GM21515 (cell line): ENCODE measurements around the gene ACYP2.

Experiments
- ATAC-seq: cut with Tn5 transposase; IDR thresholded peaks from one replicate; pipeline ENCODE4 v1.9.1; 2021; ENCODE audit not compliant: unreplicated experiment

Gene ACYP2

GRCh38 chr2:54149638-54150441, 34.4 kb downstream of the ACYP2 start:
- ATAC-seq = no peak

GRCh38 chr2:54158311-54158710, 42.9 kb downstream of the ACYP2 start:
- ATAC-seq = no peak

DNA sequence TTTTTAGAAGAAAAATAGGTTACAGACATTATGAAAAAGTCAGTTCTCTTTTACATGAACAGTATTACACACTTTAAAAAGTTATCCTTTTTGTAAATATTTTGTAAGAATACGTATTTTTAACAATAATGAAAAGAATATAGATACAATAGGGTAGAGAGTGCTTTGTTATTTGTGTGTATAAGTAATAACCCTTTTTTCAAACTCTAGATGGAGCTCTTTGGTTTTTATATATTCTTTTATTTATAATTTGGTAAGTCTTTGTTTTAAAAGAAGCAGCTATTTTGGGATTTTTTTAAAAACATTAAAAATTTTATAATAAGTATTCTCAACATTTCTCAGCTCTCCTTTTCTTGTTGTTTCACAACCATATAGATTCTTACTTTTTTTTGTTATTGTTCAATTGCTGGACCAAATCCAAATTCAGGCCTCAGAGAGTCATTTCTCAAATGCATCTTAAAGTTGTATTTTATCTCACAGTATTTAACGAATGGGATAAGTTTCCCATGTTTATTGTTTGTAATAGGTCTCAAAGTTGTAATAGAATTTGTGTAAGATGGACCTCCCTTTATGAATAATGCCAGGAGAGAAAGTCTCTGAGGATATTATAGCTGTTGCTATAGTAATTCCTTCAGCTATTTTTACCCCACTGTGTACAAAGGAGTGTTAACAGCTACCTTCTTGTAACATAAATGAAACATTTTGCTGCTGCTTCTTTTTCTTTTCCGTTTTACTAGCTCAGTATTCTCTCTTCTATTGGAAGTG, 46.4 kb downstream of the ACYP2 start:
- no peak for ATAC-seq

DNA sequence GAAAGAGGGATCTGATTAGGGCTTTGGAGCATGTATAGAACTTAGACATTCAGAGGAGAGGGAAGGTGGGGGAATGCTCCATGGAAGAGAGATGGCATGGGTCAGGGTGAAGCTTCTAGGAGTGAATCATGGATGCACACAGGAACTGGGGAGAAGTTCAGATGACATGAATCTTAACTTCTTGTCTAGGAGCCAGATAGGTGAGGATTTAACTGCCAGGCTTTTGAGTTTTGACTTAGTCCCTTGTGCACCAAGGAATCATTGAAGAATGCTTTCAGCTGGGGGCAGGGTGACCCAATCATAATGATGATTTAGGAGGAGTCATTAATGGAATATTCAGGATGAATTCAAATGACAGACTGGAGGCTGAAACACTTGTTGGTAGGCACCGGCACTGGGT, 48.7 kb downstream of the ACYP2 start:
- no peak for ATAC-seq

- ATAC-seq = no peak
Measured at GRCh38 chr2:54166121-54166773, 50.8 kb downstream of the ACYP2 start.

DNA sequence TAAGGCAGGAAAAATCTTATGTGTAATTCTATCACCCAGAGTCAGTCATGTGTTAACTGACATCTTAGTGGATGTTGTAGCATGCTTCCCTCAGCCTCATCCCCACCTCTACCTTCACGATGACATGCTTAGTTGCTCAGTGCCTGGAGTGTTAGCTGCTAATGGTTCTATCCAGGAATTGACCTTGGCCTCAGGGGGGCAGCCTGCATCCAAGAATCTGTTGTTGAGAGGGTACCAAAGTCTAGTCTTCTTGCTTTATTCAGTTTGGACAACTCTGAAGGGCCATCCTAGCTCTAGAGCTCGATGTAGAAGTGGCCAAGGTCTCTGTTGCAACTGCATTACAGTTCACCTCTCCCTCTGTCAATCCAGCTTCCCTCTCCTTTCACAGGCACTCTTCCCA, 61.2 kb downstream of the ACYP2 start:
- no peak for ATAC-seq

- ATAC-seq = no peak
Measured at GRCh38 chr2:54183281-54183680, 67.9 kb downstream of the ACYP2 start.

- ATAC-seq = no peak
Measured at GRCh38 chr2:54183972-54184371, 68.6 kb downstream of the ACYP2 start.

GRCh38 chr2:54185105-54185504, 69.7 kb downstream of the ACYP2 start:
- no peak for ATAC-seq

DNA sequence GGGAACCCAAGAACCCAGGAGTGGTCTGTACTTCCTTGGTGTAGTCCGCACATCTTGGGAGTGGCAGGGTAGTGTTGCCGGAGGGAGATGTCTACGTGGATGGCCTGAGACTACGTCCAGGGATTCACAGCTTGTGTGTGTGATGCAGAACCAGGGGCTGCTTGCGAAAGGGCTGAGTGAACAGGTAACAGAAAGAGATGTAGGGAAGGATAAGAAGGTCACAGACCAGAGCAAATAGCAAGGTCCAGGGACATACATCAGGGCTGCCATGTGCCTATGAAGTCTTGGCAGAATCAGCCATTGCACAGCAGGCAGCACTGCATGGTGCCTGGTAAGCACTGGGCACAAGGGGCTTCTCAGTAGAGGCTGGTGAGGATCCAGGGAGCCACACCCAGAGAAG, 71.9 kb downstream of the ACYP2 start:
- no peak for ATAC-seq

DNA sequence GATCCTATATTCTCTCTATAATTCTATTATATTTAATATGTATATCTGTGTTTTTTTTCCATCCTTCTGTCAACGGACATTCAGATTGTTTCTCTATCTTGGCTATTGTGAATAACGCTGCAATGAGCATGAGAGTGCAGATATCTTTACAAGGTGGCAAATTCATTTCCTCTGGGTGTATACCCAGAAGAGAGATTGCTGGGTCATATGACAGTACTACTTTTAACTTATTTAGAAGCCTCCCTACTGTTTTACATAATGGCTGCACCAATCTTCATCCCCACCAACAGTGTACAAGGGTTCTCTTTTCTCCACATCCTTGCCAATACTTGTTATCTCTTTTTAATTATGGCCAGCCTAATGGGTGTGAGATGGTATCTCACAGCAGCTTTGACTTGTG, 74.1 kb downstream of the ACYP2 start:
- no peak for ATAC-seq

GRCh38 chr2:54191361-54192135, 76.1 kb downstream of the ACYP2 start:
- ATAC-seq = no peak

GRCh38 chr2:54194761-54195750, 79.6 kb downstream of the ACYP2 start:
- peak; percentile 53 for ATAC-seq

- ATAC-seq = no peak
Measured at GRCh38 chr2:54196646-54197045, 81.2 kb downstream of the ACYP2 start.

DNA sequence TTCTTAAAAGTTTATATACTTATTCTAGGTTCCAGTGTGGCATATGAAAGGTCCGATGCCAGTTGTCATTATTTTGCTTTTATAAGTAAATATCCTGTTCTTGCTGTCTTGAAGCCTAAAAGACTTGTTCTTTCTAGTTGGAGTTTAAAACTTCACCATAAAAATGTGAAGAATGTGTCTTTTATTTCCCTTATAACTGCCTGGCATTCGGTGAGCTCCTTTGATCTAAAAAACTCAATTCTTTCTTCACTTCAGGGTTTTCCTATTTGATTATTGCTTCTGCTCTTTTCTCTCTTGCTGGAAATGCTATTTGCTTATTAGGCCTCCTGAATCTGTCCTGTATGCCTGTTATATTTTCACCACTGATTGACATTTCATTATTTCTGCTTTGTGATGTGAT, 89.1 kb downstream of the ACYP2 start:
- no peak for ATAC-seq

DNA sequence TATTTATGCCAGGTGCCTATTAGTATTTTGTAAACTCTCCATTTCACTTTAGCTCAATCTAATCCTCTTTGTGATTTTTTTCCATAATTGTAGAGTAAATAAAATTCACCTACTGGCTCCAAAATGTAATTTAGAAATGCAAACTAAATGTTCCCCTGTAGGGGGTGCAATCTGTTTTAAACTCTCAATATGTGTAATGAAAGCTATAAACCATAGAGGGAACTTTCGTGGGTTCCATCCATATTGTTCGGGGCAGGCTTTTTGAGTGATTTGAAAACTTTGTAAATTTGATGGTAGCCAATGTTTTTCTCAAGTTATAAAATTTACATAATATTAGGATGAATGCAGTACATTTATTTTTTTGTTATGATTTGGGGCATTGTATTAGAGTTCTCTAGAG, 91.2 kb downstream of the ACYP2 start:
- no peak for ATAC-seq

DNA sequence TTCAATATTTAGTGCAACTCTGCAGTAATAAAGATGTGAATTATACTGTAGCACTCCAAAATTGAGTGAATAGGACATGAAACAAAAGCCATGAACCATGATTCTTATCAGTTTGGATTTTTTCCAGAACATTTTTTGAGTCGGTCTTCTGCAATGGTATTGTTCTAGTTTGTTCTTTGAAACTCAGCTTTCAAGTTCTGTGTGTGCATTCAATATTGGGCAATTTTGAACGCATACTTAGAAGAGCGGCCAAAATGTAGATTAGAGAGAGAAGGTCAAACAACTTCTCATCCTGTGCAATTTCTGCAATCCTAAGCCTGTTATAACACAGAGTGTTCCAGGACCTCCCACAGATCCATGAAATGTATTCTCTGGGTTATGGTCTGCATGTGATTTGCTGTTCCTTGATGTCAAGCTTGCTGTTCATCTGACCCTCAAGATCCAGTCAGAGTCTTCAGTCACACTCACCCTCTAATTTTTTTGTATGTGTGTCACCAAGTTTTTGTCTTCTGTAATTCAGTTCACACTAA, 92.3 kb downstream of the ACYP2 start:
- no peak for ATAC-seq

GRCh38 chr2:54208364-54209240, 93.2 kb downstream of the ACYP2 start:
- ATAC-seq = no peak

DNA sequence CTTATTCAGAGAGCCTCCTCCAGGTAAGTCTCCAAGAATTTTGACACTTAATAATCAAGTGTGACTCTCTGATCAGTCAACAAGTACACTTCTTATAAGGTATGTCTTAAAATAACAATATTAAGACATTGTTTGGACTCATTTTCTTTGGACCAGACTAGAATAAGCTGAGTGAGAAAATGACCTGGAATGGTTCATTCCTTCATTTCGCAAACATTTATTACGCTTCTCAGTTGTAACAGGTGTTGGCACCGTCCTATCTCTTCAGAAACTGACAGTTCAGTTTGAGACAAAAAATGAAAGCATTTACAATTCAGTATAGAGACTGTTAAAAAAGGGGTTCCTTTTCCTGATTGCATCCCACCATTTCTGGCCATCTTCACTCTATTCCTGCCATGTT, 94.0 kb downstream of the ACYP2 start:
- no peak for ATAC-seq
